ENCODE data around the gene HIF1A. TPM values are rescaled to one million over a fixed set of nuclear protein-coding genes. Genes with fewer than 3 reads are reported as not detected.

The HIF1A gene
- total and polyA plus RNA-seq, 12 donors, result 15.4 to 97.3 (median 59.4) TPM

DNA sequence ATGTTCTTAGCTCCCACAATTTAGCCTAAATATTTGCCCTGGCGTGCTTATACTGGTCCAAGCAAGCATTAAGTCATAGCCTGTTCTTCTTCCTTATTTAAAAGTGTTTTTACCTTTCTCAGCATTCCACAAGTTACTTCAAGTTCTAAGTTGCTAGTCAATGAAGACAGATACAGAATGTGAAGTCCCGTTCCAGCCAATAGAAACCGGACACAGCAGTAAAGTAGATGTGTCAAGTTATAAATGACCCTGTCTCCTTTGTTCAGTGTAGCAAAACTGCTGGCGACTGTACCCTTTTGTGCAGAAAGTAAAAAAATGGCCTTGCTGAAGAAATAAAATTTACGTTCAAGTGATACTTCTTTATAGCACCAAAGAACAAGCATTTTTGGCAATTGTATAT lies 70.8 kb downstream of the HIF1A start:
- no peak for DNase-seq
- H3K36me3 ChIP-seq, result peaks cover 0 to 53% (median 10%) of the 10 kb centered on the region in 9 donors
- no peaks in the 10 kb centered on the region for H3K27me3 ChIP-seq
- H3K4me1 ChIP-seq, result peaks cover 0 to 47% (median 29%) of the 10 kb centered on the region in 9 donors
- 67 to 75% methylated on average over 5 of the region's 5 CpGs for WGBS, 2 donors
- no peak for ATAC-seq
- H3K9me3 ChIP-seq, result no peaks in the 10 kb centered on the region
- H3K27ac ChIP-seq, result peak overlapping the region in 3 of 10 donors; percentile 12 to 98 (median 16)
- no peak overlapping the region for H3K4me3 ChIP-seq
- TF ChIP-seq, protein P1, sequence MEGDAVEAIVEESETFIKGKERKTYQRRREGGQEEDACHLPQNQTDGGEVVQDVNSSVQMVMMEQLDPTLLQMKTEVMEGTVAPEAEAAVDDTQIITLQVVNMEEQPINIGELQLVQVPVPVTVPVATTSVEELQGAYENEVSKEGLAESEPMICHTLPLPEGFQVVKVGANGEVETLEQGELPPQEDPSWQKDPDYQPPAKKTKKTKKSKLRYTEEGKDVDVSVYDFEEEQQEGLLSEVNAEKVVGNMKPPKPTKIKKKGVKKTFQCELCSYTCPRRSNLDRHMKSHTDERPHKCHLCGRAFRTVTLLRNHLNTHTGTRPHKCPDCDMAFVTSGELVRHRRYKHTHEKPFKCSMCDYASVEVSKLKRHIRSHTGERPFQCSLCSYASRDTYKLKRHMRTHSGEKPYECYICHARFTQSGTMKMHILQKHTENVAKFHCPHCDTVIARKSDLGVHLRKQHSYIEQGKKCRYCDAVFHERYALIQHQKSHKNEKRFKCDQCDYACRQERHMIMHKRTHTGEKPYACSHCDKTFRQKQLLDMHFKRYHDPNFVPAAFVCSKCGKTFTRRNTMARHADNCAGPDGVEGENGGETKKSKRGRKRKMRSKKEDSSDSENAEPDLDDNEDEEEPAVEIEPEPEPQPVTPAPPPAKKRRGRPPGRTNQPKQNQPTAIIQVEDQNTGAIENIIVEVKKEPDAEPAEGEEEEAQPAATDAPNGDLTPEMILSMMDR (IDR thresholded peaks at IDR 0.05), result no peak
- intact Hi-C loops (cut with DNase I), result loop anchor here in 3 of 10 donors (10.0 kb wide), 1 partner anchor 301 kb away; no protein-coding TSS in a partner anchor

DNA sequence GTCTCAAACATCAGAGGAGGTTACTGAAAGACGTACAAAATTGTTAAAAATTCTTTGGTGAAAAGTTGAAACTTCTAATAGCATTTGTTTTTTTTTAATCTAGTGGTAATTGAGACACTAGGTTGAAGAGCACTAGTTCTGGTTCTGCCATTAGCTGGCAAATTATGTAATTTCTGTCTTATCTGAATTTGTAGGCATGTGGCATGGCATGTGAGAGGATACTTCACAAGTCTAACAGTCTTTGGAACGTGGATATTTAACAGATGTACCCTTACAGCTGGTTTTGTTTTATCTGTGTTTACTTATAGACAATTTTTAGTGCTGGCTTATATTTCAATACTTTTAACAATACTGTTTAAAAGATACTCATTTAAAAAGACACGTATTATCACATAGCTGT lies 72.9 kb downstream of the HIF1A start:
- WGBS, 2 donors, result 52 to 64% methylated on average over 3 of the region's 3 CpGs
- TF ChIP-seq, protein P1 (IDR thresholded peaks at IDR 0.05), result no peak
- peaks cover 0 to 35% (median 23%) of the 10 kb centered on the region in 9 donors for H3K4me1 ChIP-seq
- H3K9me3 ChIP-seq, result no peaks in the 10 kb centered on the region
- peak in 4 of 8 donors; percentile 52 to 63 (median 56) for ATAC-seq
- DNase-seq, result no peak
- H3K4me3 ChIP-seq, result no peak overlapping the region
- H3K27ac ChIP-seq, result peak overlapping the region in 6 of 10 donors; percentile 15 to 57 (median 34)
- H3K27me3 ChIP-seq, result no peaks in the 10 kb centered on the region
- H3K36me3 ChIP-seq, result peaks cover 0 to 74% (median 10%) of the 10 kb centered on the region in 9 donors
- intact Hi-C loops (cut with DNase I), result loop anchor here in 3 of 10 donors (10.0 kb wide), 1 partner anchor 303 kb away; no protein-coding TSS in a partner anchor

DNA sequence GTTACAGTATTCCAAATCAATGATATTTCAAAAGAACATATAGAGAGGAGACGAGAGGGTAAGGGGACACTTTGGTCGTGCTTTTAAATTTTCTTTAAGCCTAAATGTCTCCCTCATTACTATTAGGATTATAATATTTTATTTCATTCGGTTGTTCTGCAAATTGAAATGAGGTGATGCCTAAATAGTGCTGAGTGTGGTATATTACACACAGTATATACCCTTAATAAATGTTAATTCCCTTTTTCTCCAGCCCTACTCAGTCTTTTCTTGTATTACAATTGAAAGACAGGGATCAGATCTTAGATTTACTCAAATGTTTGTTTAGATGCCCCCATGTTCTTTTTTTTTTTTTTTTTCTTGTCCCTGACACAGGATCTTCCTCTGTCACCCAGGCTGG lies 74.6 kb downstream of the HIF1A start:
- H3K27me3 ChIP-seq, result no peaks in the 10 kb centered on the region
- H3K4me3 ChIP-seq, result no peak overlapping the region
- ATAC-seq, result no peak
- no peaks in the 10 kb centered on the region for H3K9me3 ChIP-seq
- H3K4me1 ChIP-seq, result peaks cover 0 to 20% (median 8%) of the 10 kb centered on the region in 9 donors
- no peak for DNase-seq
- WGBS, 2 donors, result 94 to 96% methylated on average over 3 of the region's 3 CpGs
- TF ChIP-seq, protein P1 (IDR thresholded peaks at IDR 0.05), result no peak
- intact Hi-C loops (cut with DNase I), result loop anchor here in 3 of 10 donors (10.0 kb wide), 1 partner anchor 305 kb away; no protein-coding TSS in a partner anchor
- H3K36me3 ChIP-seq, result peaks cover 0 to 91% (median 18%) of the 10 kb centered on the region in 9 donors
- H3K27ac ChIP-seq, result no peak overlapping the region

DNA sequence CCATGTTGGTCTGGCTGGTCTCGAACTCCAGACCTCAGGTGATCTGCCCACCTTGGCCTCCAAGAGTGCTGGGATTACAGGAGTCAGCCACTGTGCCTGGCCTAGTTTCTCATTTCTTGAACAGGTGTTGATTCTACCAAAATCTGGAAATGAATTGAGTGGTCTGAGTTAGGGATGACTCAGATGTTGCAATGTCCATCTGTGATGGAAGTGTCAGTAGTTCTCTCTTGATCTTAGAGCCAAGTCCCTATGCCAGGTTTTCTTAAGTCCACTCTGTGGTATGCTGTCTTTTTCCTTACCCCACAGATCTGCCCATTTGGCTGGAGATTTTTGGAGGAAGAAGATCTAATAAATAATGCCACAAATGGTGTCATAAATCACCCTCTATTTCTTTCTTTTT lies 79.5 kb downstream of the HIF1A start:
- 97 to 100% methylated on average over 1 of the region's 1 CpG for WGBS, 2 donors
- TF ChIP-seq, protein P1 (IDR thresholded peaks at IDR 0.05), result no peak
- no peak for ATAC-seq

More for the DNA sequence above, 79.5 kb downstream of the HIF1A start:
- Histone ChIP-seq H3K9me3 (no peaks in the 10 kb centered on the region), H3K4me1 (peaks cover 0 to 3% (median 0%) of the 10 kb centered on the region in 9 donors), H3K36me3 (peaks cover 0 to 100% (median 32%) of the 10 kb centered on the region in 9 donors), H3K27ac (no peak overlapping the region), H3K27me3 (no peaks in the 10 kb centered on the region), H3K4me3 (no peak overlapping the region)
- no peak for DNase-seq
- intact Hi-C loops (cut with DNase I), result no loop called here

All from heart right ventricle (tissue), 16 donors.